GM19328 (cell line): Measurements from ENCODE around the gene TBCB.
"Not testable (repeated sequence)": the region's sequence is repeated elsewhere in the genome, so short reads cannot be mapped to it uniquely, and the experiment has no call there.

ENCODE experiments used
- ATAC-seq: cut with Tn5 transposase; IDR thresholded peaks from one replicate; pipeline ENCODE4 v1.9.1; 2021; ENCODE audit warnings: mild to moderate bottlenecking, moderate library complexity; ENCODE audit not compliant: unreplicated experiment

TBCB gene, protein sequence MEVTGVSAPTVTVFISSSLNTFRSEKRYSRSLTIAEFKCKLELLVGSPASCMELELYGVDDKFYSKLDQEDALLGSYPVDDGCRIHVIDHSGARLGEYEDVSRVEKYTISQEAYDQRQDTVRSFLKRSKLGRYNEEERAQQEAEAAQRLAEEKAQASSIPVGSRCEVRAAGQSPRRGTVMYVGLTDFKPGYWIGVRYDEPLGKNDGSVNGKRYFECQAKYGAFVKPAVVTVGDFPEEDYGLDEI

DNA sequence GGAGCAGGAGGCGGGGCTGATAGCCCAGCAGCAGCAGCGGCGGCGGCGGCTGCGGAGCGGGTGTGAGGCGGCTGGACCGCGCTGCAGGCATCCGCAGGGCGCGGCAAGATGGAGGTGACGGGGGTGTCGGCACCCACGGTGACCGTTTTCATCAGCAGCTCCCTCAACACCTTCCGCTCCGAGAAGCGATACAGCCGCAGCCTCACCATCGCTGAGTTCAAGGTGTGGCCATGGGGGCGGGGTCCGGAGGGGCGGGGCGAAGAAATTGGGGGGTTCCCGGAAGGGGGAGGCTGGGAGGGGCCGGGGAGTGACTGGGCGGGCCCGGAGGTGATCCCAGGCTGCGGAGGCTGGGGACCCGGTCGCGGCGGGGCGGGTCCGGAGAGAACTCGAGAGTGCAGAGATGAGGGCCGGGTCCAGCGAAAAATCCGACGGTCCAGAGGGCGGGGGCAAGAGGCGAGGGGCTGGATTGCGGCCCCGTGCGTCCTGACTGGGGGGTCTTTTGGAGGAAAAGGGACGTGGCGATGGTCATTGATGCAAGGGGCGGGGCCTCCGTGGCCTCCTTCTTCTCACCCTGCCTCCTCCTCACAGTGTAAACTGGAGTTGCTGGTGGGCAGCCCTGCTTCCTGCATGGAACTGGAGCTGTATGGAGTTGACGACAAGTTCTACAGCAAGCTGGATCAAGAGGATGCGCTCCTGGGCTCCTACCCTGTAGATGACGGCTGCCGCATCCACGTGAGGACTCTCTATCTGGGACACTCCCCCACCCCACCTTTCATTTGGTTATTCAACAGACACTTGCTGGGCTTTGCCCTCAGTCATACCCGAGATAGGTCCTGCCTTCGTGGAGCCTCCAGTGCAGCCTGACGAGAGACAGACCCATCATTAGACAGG lies at the start of gene TBCB:
Gene TBCB (plus strand): TSS at position 16 of the 891 bp plus-strand sequence. CDS start 93 bp downstream, at position 109.
- peak; percentile 36 for ATAC-seq

DNA sequence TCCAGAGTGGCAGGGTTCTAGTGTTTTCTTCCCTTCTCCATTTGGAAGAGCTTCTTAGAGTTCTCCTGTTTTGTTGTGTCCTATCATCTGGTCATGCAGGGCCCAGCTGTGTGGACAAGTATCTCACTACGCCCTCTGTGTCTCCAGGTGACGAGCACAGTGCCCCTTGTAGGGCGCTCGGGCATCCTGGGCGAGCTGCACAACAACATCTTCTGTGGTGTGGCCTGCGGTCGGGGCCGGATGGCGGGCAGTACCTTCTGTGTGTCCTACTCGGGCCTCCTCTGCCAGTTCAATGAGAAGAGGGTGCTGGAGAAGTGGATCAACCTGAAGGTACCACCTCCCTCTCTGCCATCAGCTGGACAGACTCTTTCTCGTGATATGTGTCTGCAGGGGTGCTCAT lies 47.6 kb upstream of the TBCB start:
- no peak for ATAC-seq

DNA sequence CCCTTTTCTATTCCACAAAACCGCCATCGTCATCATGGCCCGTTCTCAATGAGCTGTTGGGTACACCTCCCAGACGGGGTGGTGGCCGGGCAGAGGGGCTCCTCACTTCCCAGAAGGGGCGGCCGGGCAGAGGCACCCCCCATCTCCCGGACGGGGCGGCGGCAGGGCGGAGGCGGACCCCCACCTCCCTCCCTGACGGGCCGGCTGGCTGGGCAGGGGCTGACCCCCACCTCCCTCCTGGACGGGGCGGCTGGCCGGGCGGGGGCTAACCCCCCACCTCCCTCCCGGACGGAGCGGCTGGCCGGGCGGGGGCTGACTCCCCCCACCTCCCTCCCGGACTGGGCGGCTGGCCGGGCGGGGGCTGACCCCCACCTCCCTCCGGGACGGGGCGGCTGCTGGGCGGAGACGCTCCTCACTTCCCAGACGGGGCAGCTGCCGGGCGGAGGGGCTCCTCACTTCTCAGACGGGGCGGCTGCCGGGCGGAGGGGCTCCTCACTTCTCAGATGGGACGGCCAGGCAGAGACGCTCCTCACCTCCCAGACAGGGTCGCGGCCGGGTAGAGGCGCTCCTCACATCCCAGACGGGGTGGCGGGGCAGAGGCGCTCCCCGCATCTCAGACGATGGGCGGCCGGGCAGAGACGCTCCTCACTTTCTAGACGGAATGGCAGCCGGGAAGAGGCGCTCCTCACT lies 46.3 kb upstream of the TBCB start:
- not testable (repeated sequence) for ATAC-seq

DNA sequence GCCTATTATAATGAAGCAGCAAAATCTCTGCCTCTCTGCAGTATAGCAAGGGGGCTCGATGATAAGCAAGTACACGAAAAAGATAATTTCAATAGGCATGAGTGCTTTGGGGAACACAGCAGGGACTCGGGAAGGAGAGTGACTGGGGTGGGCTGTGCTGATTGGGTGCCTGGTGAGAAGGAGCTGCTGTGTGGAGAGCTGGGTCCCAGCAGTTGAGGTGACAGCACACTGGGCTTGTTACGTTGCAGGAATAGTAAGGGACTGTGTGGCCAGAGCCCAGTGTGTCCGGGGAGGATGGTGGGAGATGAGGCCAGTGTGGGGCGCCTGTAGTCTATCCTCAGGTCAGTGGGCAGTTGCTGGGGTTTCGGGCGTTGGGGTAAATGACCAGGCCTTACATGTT lies 43.2 kb upstream of the TBCB start:
- ATAC-seq = no peak

DNA sequence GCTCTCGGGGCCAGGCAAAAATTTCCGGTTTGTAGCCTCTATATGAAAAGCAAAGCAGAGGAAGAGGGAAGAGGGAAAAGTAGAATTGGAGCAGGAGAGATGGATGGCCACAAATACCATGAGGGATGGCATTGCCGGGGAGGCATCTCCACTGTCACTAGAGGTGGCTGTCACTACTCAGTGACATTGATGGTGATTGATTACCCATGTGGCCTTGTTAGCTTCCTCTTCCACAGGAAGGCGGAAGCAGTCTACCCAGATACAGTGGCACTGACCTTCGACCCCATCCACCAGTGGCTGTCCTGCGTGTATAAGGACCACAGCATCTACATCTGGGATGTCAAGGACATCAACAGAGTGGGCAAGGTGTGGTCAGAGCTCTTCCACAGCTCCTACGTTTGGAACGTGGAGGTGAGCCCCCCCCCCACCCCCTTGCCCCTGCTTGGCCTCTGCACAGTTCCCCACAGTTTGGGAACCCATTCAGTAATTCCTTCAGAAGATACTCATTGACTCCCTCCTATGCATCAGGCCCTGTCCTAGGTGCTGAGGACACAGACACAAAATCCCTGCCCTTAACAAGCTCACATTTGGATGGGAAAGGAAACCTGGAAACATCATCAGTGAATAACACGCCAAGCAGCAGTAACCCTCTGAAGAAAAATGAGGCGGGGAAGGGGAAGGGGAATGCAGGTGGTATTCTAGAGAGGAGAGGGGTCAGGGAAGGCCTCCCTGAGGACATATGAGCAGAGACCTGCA lies 42.0 kb upstream of the TBCB start:
- no peak for ATAC-seq

DNA sequence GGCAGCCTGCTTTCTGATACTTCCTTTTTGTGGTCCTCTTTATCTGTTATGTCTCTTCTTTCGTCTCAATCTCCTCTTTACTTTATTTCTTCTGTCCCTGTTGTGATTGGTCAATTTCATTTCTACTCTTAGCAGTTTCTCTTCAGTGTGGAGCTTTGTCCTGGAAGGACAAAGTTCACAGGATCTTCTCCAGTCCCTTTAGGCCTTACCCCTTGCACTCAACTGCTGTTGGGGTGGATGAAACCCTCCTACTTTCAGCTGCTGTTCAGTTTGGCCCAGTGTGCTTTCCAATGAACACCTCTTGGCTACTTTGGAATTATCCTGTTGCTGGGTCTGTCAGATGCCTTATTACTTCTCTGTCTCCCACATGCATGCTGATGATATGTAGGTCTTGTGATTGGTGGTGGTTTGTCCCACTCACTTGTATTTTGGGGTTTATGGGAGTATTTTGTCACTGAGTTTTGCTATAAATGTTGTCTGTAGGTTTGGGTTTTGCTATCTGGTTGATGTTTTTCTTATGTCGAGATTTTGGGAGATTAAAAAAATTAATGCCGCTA lies 35.8 kb upstream of the TBCB start:
- ATAC-seq = no peak

DNA sequence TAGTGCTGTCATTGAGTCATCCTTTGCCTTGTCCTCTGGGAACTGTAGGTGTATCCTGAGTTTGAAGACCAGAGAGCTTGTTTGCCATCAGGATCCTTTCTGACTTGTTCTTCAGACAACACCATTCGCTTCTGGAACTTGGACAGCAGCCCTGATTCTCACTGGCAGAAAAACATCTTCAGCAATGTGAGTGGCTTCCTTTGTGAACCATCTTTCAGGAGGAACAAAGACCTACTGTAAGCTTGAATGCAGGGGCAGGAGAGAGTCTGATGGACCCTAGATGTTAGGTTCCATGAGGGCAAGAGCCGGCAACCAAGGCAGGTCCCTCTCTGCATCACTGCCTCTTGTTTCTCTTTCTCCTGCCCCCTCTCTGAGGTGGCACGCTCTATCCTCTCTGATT lies 33.9 kb upstream of the TBCB start:
- no peak for ATAC-seq

DNA sequence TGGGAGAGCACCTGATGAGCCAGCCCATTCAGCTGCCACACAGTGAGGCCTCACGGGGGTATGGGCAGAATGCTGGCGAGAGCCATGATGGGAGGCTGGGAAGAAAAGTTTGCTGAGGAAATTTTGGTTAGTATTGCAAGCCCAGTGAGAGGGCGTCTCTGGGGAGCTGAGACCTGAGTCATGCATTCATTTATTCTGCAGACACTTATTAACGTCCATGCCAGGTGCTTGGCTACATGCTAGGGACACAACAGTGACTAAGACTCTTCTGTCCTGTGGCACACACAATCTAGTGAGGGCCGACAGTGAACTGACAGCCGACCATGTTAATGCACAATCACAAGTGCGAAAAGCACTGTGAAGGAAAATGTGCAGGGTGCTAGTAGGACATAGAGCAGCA lies 33.4 kb upstream of the TBCB start:
- ATAC-seq = no peak

DNA sequence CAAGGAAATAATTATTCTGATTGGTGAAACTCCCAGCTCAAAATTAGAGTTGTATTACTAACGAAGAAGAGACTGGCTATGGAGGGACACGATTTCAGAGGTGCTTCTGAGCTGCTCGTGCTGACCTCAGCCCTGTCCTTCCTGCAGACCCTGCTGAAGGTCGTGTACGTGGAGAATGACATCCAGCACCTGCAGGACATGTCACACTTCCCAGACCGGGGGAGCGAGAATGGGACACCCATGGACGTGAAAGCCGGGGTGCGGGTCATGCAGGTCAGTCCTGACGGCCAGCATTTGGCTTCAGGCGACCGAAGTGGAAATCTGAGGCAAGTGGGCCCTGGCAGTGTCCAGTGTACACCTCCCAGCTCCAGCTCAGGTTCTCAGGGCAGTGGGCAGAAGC lies 32.4 kb upstream of the TBCB start:
- ATAC-seq = no peak

DNA sequence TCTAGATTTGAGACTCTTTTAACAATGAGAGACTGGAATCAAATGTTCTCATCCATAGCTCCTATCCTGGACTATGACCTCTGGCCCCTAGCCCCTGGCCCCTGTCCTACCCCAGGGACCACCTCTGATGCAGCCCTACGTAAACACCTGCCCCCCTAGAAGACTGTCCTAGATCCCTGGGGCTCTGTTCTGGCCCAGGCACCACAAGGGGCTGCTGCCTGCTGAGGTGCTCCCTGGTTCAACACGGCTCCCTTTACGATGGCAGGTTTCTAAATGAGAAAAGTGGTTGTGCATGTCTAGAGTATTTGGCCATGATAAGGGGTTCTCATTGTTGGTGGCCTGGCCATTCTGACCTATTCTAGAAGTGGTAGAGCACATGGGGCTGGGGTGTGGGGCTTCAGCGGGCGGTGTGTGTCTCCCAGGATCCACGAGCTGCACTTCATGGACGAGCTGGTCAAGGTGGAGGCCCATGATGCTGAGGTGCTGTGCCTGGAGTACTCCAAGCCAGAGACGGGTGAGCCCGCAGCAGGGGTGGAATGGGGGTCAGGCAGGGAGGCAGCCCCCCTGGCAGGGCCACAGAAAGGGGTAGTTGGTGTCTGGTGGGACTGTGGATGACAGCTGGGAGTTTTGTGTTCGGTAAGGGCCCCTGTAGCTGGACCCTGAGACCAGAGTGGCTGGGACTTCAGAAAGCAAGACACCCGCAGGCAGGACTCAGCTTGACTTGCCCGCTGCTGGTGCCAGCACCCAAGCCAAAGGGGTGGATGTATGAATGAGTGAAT lies 30.8 kb upstream of the TBCB start:
- ATAC-seq = no peak

DNA sequence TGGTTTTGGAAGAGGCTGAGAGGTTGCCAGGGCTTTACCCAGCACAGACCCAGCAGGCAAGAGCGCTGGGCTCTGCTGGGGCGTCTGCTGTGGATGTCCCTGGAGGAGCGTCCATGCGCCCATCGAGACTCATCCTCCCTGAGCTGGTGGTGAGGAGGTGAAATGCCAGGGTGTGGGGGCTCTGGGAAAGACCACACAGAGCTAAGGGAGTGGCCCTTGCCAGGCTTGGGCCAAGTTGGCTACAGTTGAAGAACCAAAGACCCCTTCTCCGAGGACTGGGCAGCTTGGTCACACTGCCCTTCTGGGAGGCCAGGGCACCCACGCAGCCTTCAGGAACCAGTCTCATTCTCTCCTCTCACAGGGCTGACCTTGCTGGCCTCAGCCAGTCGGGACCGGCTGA lies 28.9 kb upstream of the TBCB start:
- no peak for ATAC-seq

DNA sequence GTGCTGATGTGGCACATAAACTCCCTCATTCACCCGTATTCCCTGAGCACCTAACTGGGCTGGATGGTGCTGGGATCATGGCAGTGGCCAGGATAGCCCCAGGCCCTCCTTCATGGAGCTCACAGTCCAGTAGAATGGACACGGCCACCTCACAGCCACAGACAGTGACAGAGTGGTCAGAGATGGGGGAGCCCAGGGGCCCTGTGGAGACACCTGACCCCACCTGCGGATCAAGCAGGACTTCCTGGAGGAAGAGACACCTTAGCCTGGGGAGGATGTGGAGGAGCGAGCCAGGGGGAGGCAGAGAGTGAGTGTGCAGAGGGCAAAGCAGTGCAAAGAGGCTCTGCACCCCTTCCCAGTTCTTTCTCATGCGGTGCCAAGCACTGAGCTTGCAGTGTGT lies 25.4 kb upstream of the TBCB start:
- ATAC-seq = no peak

DNA sequence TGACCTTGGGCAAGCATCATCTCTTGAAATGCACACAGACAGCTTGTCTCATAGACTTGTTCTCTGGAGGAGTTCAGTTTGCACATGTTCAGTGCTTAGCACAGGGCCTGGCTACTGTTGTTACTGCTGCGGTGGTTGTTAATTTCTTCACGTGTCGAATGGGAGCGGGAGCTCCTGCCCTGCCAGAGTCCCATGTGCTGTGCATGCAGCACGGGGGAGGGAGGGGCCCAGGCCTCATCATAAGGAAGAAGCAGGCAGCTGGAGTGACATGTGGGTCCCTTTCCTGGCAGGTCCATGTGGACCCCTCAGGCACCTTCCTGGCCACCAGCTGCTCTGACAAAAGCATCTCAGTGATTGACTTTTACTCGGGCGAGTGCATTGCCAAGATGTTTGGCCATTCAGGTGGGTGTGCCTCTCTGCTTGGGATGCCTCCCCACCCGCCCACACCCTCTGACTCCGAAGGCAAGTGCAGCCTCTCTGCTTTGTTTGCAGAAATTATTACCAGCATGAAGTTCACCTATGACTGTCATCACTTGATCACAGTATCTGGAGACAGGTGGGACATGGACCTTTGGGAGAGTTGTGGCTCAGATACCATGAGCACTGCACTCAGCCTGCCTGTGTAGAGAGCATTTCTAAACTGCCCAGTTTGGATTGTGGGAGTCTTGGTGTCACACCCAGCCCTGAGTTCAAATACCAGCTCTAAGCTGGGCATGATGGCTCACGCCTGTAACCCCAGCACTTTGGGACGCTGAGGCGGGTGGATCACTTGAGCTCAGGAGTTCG lies 24.2 kb upstream of the TBCB start:
- ATAC-seq = no peak

DNA sequence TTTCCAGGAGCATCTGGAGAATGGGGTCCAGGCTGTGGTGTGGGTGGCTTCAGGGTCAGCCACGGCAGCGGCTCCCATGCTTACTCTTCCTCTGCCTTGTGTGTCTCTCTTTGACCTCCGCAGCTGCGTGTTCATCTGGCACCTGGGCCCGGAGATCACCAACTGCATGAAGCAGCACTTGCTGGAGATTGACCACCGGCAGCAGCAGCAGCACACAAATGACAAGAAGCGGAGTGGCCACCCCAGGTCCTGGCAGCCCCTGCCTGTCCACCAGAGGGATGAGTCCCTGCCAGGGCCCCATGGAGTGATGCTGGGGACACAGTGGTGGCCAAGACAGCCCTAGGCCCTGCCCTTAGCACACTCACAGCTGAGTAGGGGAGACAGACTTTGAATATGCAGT lies 22.7 kb upstream of the TBCB start:
- no peak for ATAC-seq

DNA sequence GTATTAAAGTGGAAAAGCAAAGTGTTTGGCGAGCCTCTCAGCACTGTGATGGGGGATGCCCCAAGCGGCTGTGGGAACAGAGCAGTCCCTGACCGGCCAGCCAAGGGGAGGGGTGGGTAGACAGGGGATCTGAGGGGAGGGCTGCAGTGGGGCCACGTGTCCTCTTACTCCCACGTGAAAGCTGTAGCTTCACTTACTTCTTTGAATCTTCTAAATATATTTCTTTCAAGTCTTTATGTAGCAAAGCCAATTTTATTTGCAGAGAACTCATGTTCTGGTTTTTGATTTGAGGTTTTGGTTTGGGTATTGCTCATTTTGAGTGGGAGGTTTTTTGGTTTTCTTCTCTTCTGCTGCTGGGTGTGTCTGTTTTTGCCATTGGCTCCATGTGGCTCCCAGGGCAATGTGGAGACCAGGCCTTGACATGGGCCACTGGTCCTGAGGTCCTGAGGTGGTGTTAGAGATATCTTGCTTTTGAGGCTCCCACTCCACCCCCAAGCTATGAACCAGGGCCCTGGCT lies 22.1 kb upstream of the TBCB start:
- ATAC-seq = no peak

DNA sequence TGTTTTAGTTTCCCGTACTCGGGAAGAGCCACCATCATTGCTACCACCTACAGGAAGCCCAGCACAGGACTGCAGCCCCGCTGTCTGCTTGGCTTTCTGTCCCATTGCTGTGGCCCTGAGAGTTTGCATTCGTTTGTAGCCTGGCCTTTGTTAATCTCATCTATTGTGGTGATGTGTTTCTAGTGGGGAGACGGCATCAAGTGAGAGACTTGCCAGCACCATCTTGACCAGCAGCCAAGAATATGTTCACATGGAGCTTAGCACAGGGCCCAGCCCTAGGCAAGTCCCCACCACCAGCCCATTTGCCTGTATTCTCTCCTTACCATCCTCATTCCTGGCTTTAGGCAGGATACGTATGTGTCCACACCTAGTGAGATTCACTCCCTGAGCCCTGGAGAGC lies 21.6 kb upstream of the TBCB start:
- no peak for ATAC-seq

DNA sequence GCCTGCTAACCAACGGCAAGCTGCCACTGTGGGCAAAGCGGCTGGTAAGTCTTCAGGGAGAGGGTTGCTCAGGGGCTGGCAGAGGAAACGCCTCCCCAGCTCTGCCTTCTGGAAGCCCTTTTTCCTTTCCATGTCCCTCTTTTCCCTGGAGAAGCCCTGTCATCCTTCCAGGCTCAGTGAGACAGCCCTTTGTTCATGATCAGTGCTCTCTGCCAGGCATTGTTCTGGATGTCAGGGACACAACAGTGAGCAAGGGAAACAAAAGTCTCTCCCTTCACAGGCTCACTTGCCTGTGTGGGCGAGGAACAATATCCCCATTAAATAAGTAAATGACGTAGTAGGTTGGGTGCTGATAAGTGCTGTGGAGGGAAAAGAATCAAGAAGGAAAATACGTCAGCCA lies 18.2 kb upstream of the TBCB start:
- ATAC-seq = no peak

DNA sequence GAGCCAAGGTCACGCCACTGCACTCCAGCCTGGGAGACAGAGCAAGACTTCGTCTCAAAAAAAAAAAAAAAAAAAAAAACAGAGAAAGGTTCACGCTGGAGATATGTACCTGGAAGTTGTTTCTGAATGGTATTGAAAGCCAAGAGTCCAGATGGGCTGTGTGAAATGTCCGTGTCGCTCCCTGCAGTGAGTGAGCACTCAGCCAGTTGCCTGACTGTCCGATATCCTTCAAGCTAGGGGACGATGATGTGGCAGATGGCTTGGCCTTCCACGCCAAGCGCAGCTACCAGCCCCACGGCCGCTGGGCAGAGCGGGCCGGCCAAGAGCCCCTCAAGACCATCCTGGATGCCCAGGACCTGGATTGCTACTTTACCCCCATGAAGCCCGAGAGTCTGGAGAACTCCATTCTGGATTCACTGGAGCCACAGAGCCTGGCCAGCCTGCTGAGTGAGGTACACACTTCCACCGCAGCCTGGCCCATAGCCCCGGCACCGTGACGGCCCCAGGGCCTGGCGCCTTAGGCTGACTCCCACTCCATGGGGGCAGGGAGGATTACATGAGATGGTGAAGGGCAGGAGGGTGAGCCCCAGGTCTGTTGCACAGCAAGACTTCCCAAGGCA lies 16.0 kb upstream of the TBCB start:
- no peak for ATAC-seq

DNA sequence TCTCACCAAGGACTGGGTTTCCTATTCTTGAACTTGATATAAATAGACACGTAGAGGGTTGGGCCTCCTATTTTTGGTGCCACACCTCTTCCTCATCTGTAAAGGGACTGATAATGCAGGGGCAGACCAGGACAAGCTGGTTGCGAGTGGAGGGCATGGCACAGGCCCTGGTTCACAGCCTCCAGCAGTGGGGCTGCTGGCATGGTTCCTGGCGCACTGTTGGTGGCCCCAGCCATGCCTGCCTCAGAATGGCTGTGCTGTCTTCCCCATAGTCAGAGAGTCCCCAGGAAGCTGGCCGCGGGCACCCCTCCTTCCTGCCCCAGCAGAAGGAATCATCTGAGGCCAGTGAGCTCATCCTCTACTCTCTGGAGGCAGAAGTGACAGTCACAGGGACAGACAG lies 14.8 kb upstream of the TBCB start:
- no peak for ATAC-seq
